ENCODE results near the gene BCL2L13. TPM values are rescaled to one million over a fixed set of nuclear protein-coding genes. Genes with fewer than 3 reads are reported as not detected.
"Not testable (repeated sequence)": the region's sequence is repeated elsewhere in the genome, so short reads cannot be mapped to it uniquely, and the experiment has no call there.

Gene BCL2L13
- total RNA-seq, 2 experiments from 2014 or later = 8.1 to 10.0 TPM

GRCh38 chr22:17664414-17665055 lies 26.0 kb downstream of the BCL2L13 start:
- no peak overlapping the region for H3K27ac Mint-ChIP-seq
- Histone ChIP-seq H3K36me3 (ENCODE audit: insufficient read depth, low read length) (peaks cover 27% of the 10 kb centered on the region), H3K9me3 (ENCODE audit: control insufficient read depth in 1 of 2, insufficient read depth in 1 of 2, low read length in 2 of 2) (peaks cover 0 to 11% of the 10 kb centered on the region in 2 experiments), H3K4me3 (ENCODE audit: low read length) (no peak overlapping the region), H3K27ac (ENCODE audit: low read depth in 1 of 2, low read length in 2 of 2) (no peak overlapping the region), H3K4me1 (ENCODE audit: insufficient read depth, low read length) (no peaks in the 10 kb centered on the region), H3K27me3 (ENCODE audit: control insufficient read depth in 1 of 2, insufficient read depth in 2 of 2, low read length in 2 of 2) (no peaks in the 10 kb centered on the region)
- no peak for DNase-seq
- ChIA-PET CTCF (no interaction called here), POLR2A (no interaction called here)
- intact Hi-C loops (cut with DNase I, micrococcal nuclease) = no loop called here
- no peaks in the 10 kb centered on the region for H3K9me3 Mint-ChIP-seq
- no peaks in the 10 kb centered on the region for H3K27me3 Mint-ChIP-seq
- no peak for ATAC-seq (ENCODE audit: poor library complexity)
- no peak overlapping the region for H3K4me3 Mint-ChIP-seq
- peaks cover 63% of the 10 kb centered on the region for H3K36me3 Mint-ChIP-seq (ENCODE audit: low read depth)
- no peak for TF ChIP-seq CTCF (IDR thresholded peaks at IDR 0.05)
- no peaks in the 10 kb centered on the region for H3K4me1 Mint-ChIP-seq (ENCODE audit: low read depth)

GRCh38 chr22:17665248-17665647 lies 26.7 kb downstream of the BCL2L13 start:
- no peak for TF ChIP-seq CTCF (IDR thresholded peaks at IDR 0.05)
- ChIA-PET POLR2A (no interaction called here), CTCF (no interaction called here)
- H3K9me3 ChIP-seq (ENCODE audit: control insufficient read depth in 1 of 2, insufficient read depth in 1 of 2, low read length in 2 of 2) = peaks cover 0 to 11% of the 10 kb centered on the region in 2 experiments
- H3K4me3 ChIP-seq (ENCODE audit: low read length) = no peak overlapping the region
- Mint-ChIP-seq H3K4me1 (ENCODE audit: low read depth) (peaks cover 6% of the 10 kb centered on the region), H3K4me3 (no peak overlapping the region), H3K9me3 (no peaks in the 10 kb centered on the region), H3K36me3 (ENCODE audit: low read depth) (peaks cover 62% of the 10 kb centered on the region), H3K27me3 (no peaks in the 10 kb centered on the region), H3K27ac (no peak overlapping the region)
- H3K36me3 ChIP-seq (ENCODE audit: insufficient read depth, low read length) = peaks cover 27% of the 10 kb centered on the region
- ATAC-seq (ENCODE audit: poor library complexity) (no peak), DNase-seq (no peak)
- intact Hi-C loops (cut with DNase I, micrococcal nuclease) = no loop called here
- H3K27me3 ChIP-seq (ENCODE audit: control insufficient read depth in 1 of 2, insufficient read depth in 2 of 2, low read length in 2 of 2) = no peaks in the 10 kb centered on the region
- no peak overlapping the region for H3K27ac ChIP-seq (ENCODE audit: low read depth in 1 of 2, low read length in 2 of 2)
- no peaks in the 10 kb centered on the region for H3K4me1 ChIP-seq (ENCODE audit: insufficient read depth, low read length)

GRCh38 chr22:17665854-17666253 lies 27.3 kb downstream of the BCL2L13 start:
- no peak overlapping the region for H3K27ac Mint-ChIP-seq
- ChIA-PET POLR2A (no interaction called here), CTCF (no interaction called here)
- DNase-seq (no peak), ATAC-seq (ENCODE audit: poor library complexity) (no peak)
- peaks cover 6% of the 10 kb centered on the region for H3K4me1 Mint-ChIP-seq (ENCODE audit: low read depth)
- peaks cover 0 to 11% of the 10 kb centered on the region in 2 experiments for H3K9me3 ChIP-seq (ENCODE audit: control insufficient read depth in 1 of 2, insufficient read depth in 1 of 2, low read length in 2 of 2)
- no peaks in the 10 kb centered on the region for H3K4me1 ChIP-seq (ENCODE audit: insufficient read depth, low read length)
- no peaks in the 10 kb centered on the region for H3K9me3 Mint-ChIP-seq
- H3K27me3 Mint-ChIP-seq = no peaks in the 10 kb centered on the region
- H3K27ac ChIP-seq (ENCODE audit: low read depth in 1 of 2, low read length in 2 of 2) = no peak overlapping the region
- no peak for TF ChIP-seq CTCF (IDR thresholded peaks at IDR 0.05)
- H3K4me3 Mint-ChIP-seq = no peak overlapping the region
- no peak overlapping the region for H3K4me3 ChIP-seq (ENCODE audit: low read length)
- H3K27me3 ChIP-seq (ENCODE audit: control insufficient read depth in 1 of 2, insufficient read depth in 2 of 2, low read length in 2 of 2) = no peaks in the 10 kb centered on the region
- peaks cover 31% of the 10 kb centered on the region for H3K36me3 ChIP-seq (ENCODE audit: insufficient read depth, low read length)
- peaks cover 60% of the 10 kb centered on the region for H3K36me3 Mint-ChIP-seq (ENCODE audit: low read depth)
- intact Hi-C loops (cut with DNase I, micrococcal nuclease) = no loop called here

- peaks cover 31% of the 10 kb centered on the region for H3K36me3 Mint-ChIP-seq (ENCODE audit: low read depth)
- H3K9me3 ChIP-seq (ENCODE audit: control insufficient read depth in 1 of 2, insufficient read depth in 1 of 2, low read length in 2 of 2); H3K4me1 ChIP-seq (ENCODE audit: insufficient read depth, low read length); H3K9me3 Mint-ChIP-seq; POLR2A ChIA-PET; H3K4me3 ChIP-seq (ENCODE audit: low read length); DNase-seq; H3K4me3 Mint-ChIP-seq; H3K36me3 ChIP-seq (ENCODE audit: insufficient read depth, low read length); H3K27ac ChIP-seq (ENCODE audit: low read depth in 1 of 2, low read length in 2 of 2); H3K27me3 Mint-ChIP-seq; ATAC-seq (ENCODE audit: poor library complexity); H3K27ac Mint-ChIP-seq; intact Hi-C loops (cut with DNase I, micrococcal nuclease); H3K27me3 ChIP-seq (ENCODE audit: control insufficient read depth in 1 of 2, insufficient read depth in 2 of 2, low read length in 2 of 2): not testable (repeated sequence)
- H3K4me1 Mint-ChIP-seq (ENCODE audit: low read depth) = peaks cover 11% of the 10 kb centered on the region
- CTCF ChIA-PET = interaction anchor here (1.0 kb wide), 1 partner anchor 108 kb away, joined by 3 read pairs; no protein-coding TSS in a partner anchor
Measured at GRCh38 chr22:17671521-17672092, 33.0 kb downstream of the BCL2L13 start.

All from CD4-positive, alpha-beta T cell (primary cell).